HG03442 (cell line): ENCODE results near the gene SDHA.
"Not testable (repeated sequence)": the region's sequence is repeated elsewhere in the genome, so short reads cannot be mapped to it uniquely, and the experiment has no call there.

ENCODE experiments used
- ATAC-seq: cut with Tn5 transposase; IDR thresholded peaks from one replicate; pipeline ENCODE4 v1.9.1; 2021; ENCODE audit warnings: mild to moderate bottlenecking, moderate library complexity; ENCODE audit not compliant: unreplicated experiment

SDHA gene

GRCh38 chr5:196350-196749 is 21.8 kb upstream of the SDHA start:
- no peak for ATAC-seq

- not testable (repeated sequence) for ATAC-seq
These were observed 21.1 kb upstream of the SDHA start for GRCh38 chr5:197031-197430.

- ATAC-seq: no peak
These were observed 20.1 kb upstream of the SDHA start for GRCh38 chr5:197892-198489.

- no peak for ATAC-seq
These were observed 19.5 kb upstream of the SDHA start for GRCh38 chr5:198516-199196.

GRCh38 chr5:199197-199949 is 18.7 kb upstream of the SDHA start:
- ATAC-seq: no peak

- ATAC-seq: no peak
These were observed 18.0 kb upstream of the SDHA start for GRCh38 chr5:199950-200645.

GRCh38 chr5:200985-201384 is 17.1 kb upstream of the SDHA start:
- ATAC-seq: no peak

GRCh38 chr5:201672-202071 is 16.4 kb upstream of the SDHA start:
- ATAC-seq: no peak

GRCh38 chr5:203246-203930 is 14.7 kb upstream of the SDHA start:
- no peak for ATAC-seq

GRCh38 chr5:204001-204400 is 14.1 kb upstream of the SDHA start:
- no peak for ATAC-seq

GRCh38 chr5:204462-204861 is 13.7 kb upstream of the SDHA start:
- ATAC-seq: no peak

GRCh38 chr5:204966-205670 is 13.0 kb upstream of the SDHA start:
- no peak for ATAC-seq

GRCh38 chr5:206406-206805 is 11.7 kb upstream of the SDHA start:
- ATAC-seq: no peak

- ATAC-seq: no peak
These were observed 11.1 kb upstream of the SDHA start for GRCh38 chr5:206927-207536.

GRCh38 chr5:207599-207998 is 10.5 kb upstream of the SDHA start:
- no peak for ATAC-seq

GRCh38 chr5:208449-209114 is 9.5 kb upstream of the SDHA start:
- ATAC-seq: no peak

- no peak for ATAC-seq
These were observed 4.2 kb upstream of the SDHA start for GRCh38 chr5:213803-214395.

- ATAC-seq: not testable (repeated sequence)
These were observed 2.9 kb upstream of the SDHA start for GRCh38 chr5:215256-215655.

GRCh38 chr5:216076-216475 is 2.0 kb upstream of the SDHA start:
- ATAC-seq: not testable (repeated sequence)
